Measurements from ENCODE around the gene ZDBF2.

GRCh38 chr2:206229642-206230041 is 44.8 kb upstream of the ZDBF2 start:
- TF ChIP-seq CTCF (IDR thresholded peaks at IDR 0.05; ENCODE audit: low read depth, low read length): no peak
- no peak for TF ChIP-seq POLR2A (IDR thresholded peaks at IDR 0.05; ENCODE audit: extremely low read depth, insufficient read length)
- no peak for TF ChIP-seq MYC (IDR thresholded peaks at IDR 0.05; ENCODE audit: low read depth, low read length)
